ENCODE measurements around the gene KCNC3.
"Not testable (repeated sequence)": the region's sequence is repeated elsewhere in the genome, so short reads cannot be mapped to it uniquely, and the experiment has no call there.

Gene KCNC3

GRCh38 chr19:50353487-50353880, 24.3 kb upstream of the KCNC3 start:
- not testable (repeated sequence) for DNase-seq (ENCODE audit: low spot score)

DNA sequence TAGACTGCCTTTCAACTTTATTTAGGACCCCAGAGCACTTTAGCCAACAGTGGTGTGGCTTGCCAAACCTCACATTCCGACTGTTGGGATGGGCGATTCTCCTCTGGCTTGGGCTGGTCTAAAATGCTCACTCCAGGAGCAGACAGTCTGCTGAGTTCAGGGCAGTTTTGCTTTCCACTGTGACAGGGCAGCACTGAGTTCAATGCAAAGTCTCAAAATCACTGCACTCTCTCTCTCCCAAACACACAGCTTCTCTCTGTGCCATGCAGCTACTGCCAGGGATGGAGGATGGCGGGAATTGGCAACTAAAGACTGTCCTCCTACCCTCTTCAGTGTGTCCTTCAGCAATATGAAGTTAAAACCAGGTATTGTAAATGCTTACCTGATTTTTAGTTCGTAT, 23.1 kb upstream of the KCNC3 start:
- DNase-seq (ENCODE audit: low spot score): no peak

- DNase-seq (ENCODE audit: low spot score): no peak
These were observed 20.3 kb upstream of the KCNC3 start for GRCh38 chr19:50349277-50350057.

- DNase-seq (ENCODE audit: low spot score): not testable (repeated sequence)
These were observed 18.0 kb upstream of the KCNC3 start for GRCh38 chr19:50347089-50347581.

- DNase-seq (ENCODE audit: low spot score): no peak
These were observed 15.6 kb upstream of the KCNC3 start for GRCh38 chr19:50344661-50345318.

- DNase-seq (ENCODE audit: low spot score): no peak
These were observed 12.0 kb upstream of the KCNC3 start for GRCh38 chr19:50341091-50341564.

DNA sequence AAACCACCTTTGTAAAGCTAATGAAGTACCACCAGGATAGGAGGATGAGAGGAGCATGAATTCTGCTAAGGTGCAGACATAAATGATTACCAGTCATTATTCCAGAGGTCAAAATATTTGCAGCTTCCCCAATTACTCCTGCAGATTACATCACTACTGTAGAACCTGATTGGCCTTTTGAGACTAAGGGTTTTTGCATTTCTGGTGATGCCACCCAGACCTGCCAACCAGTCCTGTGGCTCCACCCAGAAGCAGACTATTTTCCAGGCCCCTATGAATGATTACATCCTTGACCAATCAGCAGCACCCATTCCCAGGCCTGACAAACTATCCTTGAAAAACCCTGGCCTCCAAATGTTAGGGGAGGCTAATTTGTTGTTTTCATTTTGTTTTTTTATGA, 11.2 kb upstream of the KCNC3 start:
- DNase-seq (ENCODE audit: low spot score): no peak

- not testable (repeated sequence) for DNase-seq (ENCODE audit: low spot score)
These were observed 7.9 kb upstream of the KCNC3 start for GRCh38 chr19:50337031-50337430.

GRCh38 chr19:50334741-50335421, 5.7 kb upstream of the KCNC3 start:
- DNase-seq (ENCODE audit: low spot score): no peak

GRCh38 chr19:50333737-50334617, 4.8 kb upstream of the KCNC3 start:
- DNase-seq (ENCODE audit: low spot score): no peak

DNA sequence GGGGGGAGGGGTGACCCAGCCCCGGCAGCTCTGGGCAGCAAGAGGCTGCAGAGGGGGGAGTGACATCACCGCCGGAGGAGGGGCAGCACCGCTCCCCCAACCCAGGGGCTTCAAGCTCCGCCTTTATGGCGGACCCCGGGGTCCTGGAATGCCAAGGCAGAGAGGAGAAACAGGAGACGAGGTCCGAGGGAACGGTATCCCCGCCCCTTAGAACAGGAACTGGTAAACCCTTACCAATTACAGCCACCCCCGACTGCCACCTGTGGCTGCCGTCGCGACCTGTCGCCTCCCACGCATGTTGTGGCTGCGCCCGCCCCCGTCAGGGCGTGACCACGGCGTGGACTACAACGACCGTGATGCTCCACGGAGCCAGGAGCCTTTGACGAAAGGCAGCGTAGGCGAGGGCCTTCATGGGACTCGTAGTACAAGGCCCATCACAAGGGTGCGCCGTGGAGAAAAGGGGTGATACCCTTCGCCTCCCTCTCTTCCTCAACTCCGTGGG, 4.1 kb upstream of the KCNC3 start:
- DNase-seq (ENCODE audit: low spot score): peak; percentile 98

DNA sequence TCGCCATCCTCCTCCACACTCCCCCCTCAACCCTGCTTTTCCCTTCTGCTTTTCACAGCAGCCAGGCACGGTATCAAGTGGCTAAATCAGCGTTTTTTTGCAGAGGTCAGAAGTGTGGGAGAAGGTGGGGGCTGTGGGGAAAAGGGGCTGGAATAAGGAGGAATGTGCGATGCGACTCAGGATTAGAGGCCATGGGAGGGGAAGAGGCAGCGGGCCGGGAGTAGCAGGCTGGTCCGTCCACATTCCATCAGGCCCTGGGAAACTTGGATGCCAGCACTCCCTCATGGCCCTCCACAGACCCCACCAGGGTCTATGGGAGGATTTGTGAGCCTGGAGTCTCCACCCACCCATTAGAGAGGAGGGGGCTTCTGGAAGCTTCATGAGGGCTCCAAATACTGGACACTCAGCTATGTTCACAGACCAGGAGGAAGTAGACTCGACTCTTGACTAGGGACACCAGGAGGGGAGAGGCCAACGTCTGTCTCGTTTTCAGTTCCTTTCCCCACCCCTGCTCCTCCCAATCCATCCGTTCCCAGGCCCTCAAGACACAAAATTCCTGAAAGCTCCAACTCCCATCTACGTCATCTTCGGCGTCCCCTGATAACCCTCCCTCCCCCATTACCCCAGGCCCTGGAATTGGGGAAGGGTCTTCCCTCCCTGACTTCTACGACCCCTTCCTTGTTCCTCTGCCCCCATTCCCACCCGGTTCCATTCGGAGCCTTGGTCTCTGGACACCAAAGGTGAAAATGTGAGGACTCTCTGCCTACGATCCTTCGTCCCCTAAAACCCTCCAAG, 3.3 kb upstream of the KCNC3 start:
- DNase-seq (ENCODE audit: low spot score): peak; percentile 79

DNA sequence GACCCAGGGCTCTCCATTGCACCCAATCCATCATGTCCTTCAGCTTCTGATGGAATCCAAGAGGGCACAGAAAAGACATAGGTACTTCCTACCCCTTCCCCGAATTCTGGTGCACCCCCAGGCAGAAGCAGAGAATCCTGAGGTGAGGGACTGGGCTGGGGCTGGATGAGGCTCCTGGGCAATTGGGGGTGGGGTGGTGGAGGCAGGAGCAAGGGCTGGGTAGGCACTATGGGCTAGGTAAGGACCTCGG, 2.7 kb upstream of the KCNC3 start:
- no peak for DNase-seq (ENCODE audit: low spot score)

DNA sequence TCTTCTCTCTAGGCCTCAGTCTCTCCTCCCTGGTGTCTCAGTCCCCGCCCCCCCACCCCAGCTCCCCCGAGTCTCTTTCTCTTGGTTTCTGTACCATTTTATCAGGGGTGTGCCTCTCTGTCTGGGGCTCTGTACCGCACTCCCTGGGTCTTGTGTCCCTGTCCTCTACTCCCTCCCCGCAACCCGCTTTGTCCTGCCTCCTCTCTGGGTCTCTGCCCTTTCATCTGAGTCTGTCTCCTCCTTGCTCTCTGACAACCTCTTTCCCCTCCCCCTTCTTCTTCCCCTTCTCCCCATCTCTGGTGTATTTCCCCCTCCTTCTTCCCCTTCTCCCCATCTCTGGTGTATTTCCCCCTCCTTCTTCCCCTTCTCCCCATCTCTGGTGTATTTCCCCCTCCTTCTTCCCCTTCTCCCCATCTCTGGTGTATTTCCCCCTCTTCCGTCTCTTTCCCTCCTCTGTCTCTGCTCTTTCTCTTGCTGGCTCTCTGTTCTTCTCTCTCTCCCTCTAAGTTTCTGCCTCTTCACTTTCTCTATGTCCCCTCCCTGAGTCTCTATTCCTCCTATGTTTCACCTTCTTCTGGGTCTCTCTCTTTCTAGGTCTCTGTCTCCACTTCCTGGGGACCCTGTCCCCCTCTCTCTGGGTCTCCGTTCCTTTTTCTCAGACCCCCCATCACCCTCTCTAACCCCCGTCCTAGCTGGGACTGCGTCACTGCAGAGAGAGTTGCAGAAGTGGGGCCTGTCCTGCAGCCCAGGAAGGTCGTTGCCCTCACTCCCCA, 2.2 kb upstream of the KCNC3 start:
- DNase-seq (ENCODE audit: low spot score): peak; percentile 62

GRCh38 chr19:50330365-50331078, 1.3 kb upstream of the KCNC3 start:
- peak; percentile 92 for DNase-seq (ENCODE audit: low spot score)

GRCh38 chr19:50329926-50330294, 733 bp upstream of the KCNC3 start:
- not testable (repeated sequence) for DNase-seq (ENCODE audit: low spot score)

DNA sequence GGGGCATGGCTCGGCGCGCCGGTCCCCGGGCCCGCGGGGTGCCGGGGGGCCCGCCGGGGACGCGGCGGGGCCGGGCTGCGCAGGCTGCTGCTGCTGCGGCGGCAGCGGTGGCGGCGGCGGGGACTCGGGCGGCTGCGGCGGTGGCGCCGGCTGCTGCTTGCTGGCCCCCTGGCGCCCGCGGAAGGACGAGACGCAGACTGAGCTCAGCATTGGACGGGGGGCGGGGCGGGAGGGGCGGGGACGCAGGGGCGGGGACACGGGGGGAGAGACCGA, 368 bp downstream of the KCNC3 start:
- no peak for DNase-seq (ENCODE audit: low spot score)

- DNase-seq (ENCODE audit: low spot score): peak; percentile 20
These were observed 829 bp downstream of the KCNC3 start for GRCh38 chr19:50328224-50328872.

GRCh38 chr19:50327461-50328223, 1.5 kb downstream of the KCNC3 start:
- no peak for DNase-seq (ENCODE audit: low spot score)

Data from cerebellar cortex (tissue), 1 donor.